Neural crest cell (in vitro differentiated cells): Measurements from ENCODE around the gene GALNT18. TPM values are rescaled to one million over a fixed set of nuclear protein-coding genes. Genes with fewer than 3 reads are reported as not detected.

Source experiments
- DNase-seq: peaks from one replicate; pipeline ENCODE4 v3.0.0; 2021; ENCODE audit warnings: low read depth, mixed read lengths, low spot score
- H3K27ac Mint-ChIP-seq: one replicate; pipeline ENCODE4 v1.8.0; 2021; ENCODE audit warnings: mild to moderate bottlenecking, mixed read lengths; ENCODE audit not compliant: unreplicated experiment
- H3K27me3 Mint-ChIP-seq: 2 replicates; pipeline ENCODE4 v1.8.0; 2021; ENCODE audit warnings: low read depth, mild to moderate bottlenecking, mixed read lengths
- H3K36me3 Mint-ChIP-seq: 2 replicates; pipeline ENCODE4 v1.8.0; 2021; ENCODE audit warnings: low read depth, mild to moderate bottlenecking, mixed read lengths
- H3K4me1 Mint-ChIP-seq: 2 replicates; pipeline ENCODE4 v1.8.0; 2021; ENCODE audit warnings: mixed read lengths
- H3K4me3 Mint-ChIP-seq: one replicate; pipeline ENCODE4 v1.8.0; 2021; ENCODE audit warnings: mild to moderate bottlenecking, mixed read lengths
- H3K9me3 Mint-ChIP-seq: 2 replicates; pipeline ENCODE4 v1.8.0; 2021; ENCODE audit warnings: mixed read lengths
- long read RNA-seq: library from polyadenylated mRNA; unstranded; transcript quantifications from one replicate; pipeline ENCODE4 v2.0.0, GENCODE V29; 2020
- total RNA-seq: library from RNA; stranded (reverse); gene quantifications from 2 replicates; pipeline ENCODE4 v1.2.1, GENCODE V29; 2021
- TF ChIP-seq, protein P1 (sequence below): fragments of 200-600 bp; sonication (generic); conservative IDR thresholded peaks from 2 replicates; pipeline ENCODE4 v1.5.0; 2021; ENCODE audit warnings: antibody characterized with exemption, mild to moderate bottlenecking

Gene GALNT18
- 2.5 and 2.8 TPM in 2 replicates for total RNA-seq
- long read RNA-seq, transcript GALNT18-201 (11 exons, 2,504 nt) = major isoform, 5 of 10 reads
- long read RNA-seq, partial matches to known transcripts = 0 of 10 reads
- long read RNA-seq, other reads (novel, unspliced or antisense) = 5 of 10 reads

DNA sequence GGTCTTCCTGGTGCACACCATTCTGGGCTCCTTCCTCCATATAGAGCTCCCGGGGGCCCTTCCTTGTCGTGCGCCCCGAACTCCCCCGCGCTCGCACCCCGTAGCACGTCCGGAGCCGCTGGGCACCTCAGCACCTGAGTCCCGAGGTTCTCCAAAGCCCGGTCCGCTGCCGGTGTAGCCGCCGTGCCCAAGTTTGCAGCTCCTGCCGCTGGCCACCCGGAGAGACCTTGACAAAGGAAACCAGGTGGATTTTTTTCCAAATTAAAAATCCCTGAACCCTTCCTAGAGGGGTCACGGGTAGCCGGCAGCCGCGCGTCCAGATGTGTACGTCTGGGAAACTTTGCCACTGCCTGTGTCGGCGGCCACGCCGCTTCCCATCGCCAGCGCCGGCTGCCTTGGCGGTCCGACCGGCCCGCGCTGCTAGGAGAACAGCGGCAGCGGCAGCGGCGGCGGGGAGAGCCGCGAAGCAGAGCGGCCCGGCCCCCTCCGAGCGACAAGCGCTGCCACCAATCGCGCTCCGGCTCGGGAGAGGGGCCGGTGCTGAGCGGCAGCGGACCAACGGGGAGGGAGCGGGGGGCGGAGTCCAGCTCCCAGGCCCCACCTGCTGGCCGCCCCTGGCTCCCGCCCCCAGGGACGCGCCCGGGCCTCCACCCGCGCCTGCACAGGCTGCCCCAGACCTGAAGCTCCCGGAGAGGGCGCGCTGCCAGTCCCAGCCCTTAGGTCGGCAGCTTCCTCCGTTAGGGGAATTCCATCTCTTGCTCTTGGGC, at the start of gene GALNT18:
GALNT18 (minus strand) TSS at position 433 of the 767 bp plus-strand sequence.
- peak within 1 kb of the TSS; percentile 81 for H3K27ac Mint-ChIP-seq

GRCh38 chr11:11670574-11670973, 48.8 kb upstream of the GALNT18 start:
- DNase-seq = no peak
- H3K4me3 Mint-ChIP-seq = no peak overlapping the region
- H3K36me3 Mint-ChIP-seq = no peaks in the 10 kb centered on the region
- H3K27ac Mint-ChIP-seq = no peak overlapping the region
- peaks cover 11% of the 10 kb centered on the region for H3K4me1 Mint-ChIP-seq
- TF ChIP-seq, protein P1, sequence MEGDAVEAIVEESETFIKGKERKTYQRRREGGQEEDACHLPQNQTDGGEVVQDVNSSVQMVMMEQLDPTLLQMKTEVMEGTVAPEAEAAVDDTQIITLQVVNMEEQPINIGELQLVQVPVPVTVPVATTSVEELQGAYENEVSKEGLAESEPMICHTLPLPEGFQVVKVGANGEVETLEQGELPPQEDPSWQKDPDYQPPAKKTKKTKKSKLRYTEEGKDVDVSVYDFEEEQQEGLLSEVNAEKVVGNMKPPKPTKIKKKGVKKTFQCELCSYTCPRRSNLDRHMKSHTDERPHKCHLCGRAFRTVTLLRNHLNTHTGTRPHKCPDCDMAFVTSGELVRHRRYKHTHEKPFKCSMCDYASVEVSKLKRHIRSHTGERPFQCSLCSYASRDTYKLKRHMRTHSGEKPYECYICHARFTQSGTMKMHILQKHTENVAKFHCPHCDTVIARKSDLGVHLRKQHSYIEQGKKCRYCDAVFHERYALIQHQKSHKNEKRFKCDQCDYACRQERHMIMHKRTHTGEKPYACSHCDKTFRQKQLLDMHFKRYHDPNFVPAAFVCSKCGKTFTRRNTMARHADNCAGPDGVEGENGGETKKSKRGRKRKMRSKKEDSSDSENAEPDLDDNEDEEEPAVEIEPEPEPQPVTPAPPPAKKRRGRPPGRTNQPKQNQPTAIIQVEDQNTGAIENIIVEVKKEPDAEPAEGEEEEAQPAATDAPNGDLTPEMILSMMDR = no peak
- peaks cover 3% of the 10 kb centered on the region for H3K9me3 Mint-ChIP-seq
- H3K27me3 Mint-ChIP-seq = peaks cover 2% of the 10 kb centered on the region

More for the DNA sequence above, at the start of gene GALNT18:
- Mint-ChIP-seq H3K27me3 (peaks cover 49% of the 10 kb centered on the region), H3K36me3 (no peaks in the 10 kb centered on the region), H3K4me3 (peak within 1 kb of the TSS; percentile 92), H3K4me1 (peaks cover 9% of the 10 kb centered on the region), H3K9me3 (no peaks in the 10 kb centered on the region)
- peak; percentile 80 for DNase-seq
- TF ChIP-seq, protein P1 = peak; percentile 59

DNA sequence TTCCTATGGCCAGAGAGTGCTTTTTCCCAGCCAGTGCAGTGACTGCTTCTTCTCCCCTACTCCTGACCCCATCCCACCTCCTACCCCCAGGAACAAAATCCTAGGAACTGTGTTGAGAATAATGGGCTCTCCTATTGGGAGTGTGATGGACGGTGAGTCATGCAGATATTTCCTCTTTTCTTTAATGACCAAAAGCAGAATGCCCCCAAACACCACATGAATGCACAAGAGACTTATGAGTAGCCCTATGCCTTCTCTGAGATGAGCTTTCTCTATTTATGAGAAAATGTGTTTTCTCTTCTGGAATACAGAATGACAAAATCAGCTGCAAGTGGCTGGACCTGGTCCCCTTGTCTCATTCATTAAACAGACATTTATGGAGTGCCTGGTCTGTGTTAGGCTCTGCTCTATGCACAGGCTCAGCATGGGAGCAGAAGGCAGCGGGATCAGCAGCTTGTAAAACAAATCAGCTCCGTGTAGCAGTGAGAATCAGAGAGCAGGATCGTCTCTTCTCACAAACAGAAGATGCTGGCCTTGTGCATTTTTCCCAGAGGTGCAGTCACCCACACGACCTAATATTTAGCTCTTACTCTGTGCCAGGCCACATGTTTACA, 47.5 kb upstream of the GALNT18 start:
- Mint-ChIP-seq H3K36me3 (no peaks in the 10 kb centered on the region), H3K27ac (no peak overlapping the region), H3K27me3 (peaks cover 2% of the 10 kb centered on the region), H3K9me3 (peaks cover 3% of the 10 kb centered on the region), H3K4me1 (peaks cover 11% of the 10 kb centered on the region), H3K4me3 (no peak overlapping the region)
- TF ChIP-seq, protein P1 = no peak
- DNase-seq = no peak

- peaks cover 3% of the 10 kb centered on the region for H3K9me3 Mint-ChIP-seq
- no peak overlapping the region for H3K4me3 Mint-ChIP-seq
- H3K36me3 Mint-ChIP-seq = no peaks in the 10 kb centered on the region
- H3K27ac Mint-ChIP-seq = no peak overlapping the region
- H3K27me3 Mint-ChIP-seq = peaks cover 2% of the 10 kb centered on the region
- DNase-seq = no peak
- peaks cover 11% of the 10 kb centered on the region for H3K4me1 Mint-ChIP-seq
- TF ChIP-seq, protein P1 = no peak
These were observed 47.0 kb upstream of the GALNT18 start for GRCh38 chr11:11668781-11669180.

DNA sequence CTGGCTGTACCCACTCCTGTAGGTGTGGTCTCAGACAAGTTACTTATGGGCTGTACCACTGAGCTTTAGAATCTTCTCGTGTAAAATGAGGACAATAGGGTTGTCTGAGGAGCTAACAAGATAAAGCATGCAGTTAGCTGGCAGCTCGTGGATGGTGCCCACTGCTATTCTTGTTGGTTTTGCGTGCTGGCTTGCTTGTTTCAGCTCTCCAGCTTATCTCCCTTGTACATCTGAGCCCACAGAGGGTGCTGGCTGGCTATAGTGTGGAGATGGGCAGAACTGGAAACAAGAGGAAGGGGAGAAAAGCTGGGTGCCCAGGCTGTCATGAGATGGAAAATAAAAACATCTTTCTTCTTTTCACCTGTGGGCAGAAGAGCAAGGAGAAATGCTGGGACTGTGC, 46.5 kb upstream of the GALNT18 start:
- Mint-ChIP-seq H3K9me3 (peaks cover 3% of the 10 kb centered on the region), H3K4me1 (peaks cover 11% of the 10 kb centered on the region), H3K27me3 (peaks cover 2% of the 10 kb centered on the region), H3K27ac (no peak overlapping the region), H3K36me3 (no peaks in the 10 kb centered on the region), H3K4me3 (no peak overlapping the region)
- TF ChIP-seq, protein P1 = no peak
- DNase-seq = no peak
